ENCODE data around the gene LHX1. TPM values are rescaled to one million over a fixed set of nuclear protein-coding genes. Genes with fewer than 3 reads are reported as not detected.

Gene LHX1
- total and polyA plus RNA-seq, 10 of the 15 experiments (the other 5 are each of a cell fraction or from before 2014, with no cell fraction given) = not detected

- ChIA-PET RAD21 (ENCODE audit: unreplicated experiment) (no interaction called here), CTCF (interaction anchor here (0.7 to 1.5 kb wide), 2 partner anchors 51 to 98 kb away, joined by 3 to 7 read pairs; no protein-coding TSS in a partner anchor), SMC1A (ENCODE audit: uncharacterized antibody, unreplicated experiment) (interaction anchor here (0.6 to 1.4 kb wide), 6 partner anchors 14 to 346 kb away, joined by 3 read pairs; no protein-coding TSS in a partner anchor), POLR2A (interaction anchor here (0.5 to 1.6 kb wide), 5 partner anchors 12 to 424 kb away, joined by 3 to 5 read pairs (median 4); partner anchors contain the start of gene MRM1)
- Histone ChIP-seq H3K79me2 (ENCODE audit: control insufficient read depth, insufficient read depth, low read length) (peaks cover 39% of the 10 kb centered on the region), H3K27me3 (replicated peaks in 1 of 2; ENCODE audit: control insufficient read depth in 2 of 2, insufficient read depth in 2 of 2, low read length in 1 of 2) (peaks cover 8 to 20% of the 10 kb centered on the region in 2 experiments), H3K4me3 (peak within 1 kb of the TSS; percentile 91), H2AFZ (ENCODE audit: control insufficient read depth, low read depth, low read length) (peak within 1 kb of the TSS; percentile 85), H3K9ac (ENCODE audit: control insufficient read depth, insufficient read depth, low read length) (peak within 1 kb of the TSS; percentile 93), H4K20me1 (ENCODE audit: control insufficient read depth, insufficient read depth) (no peaks in the 10 kb centered on the region), H3K9me3 (replicated peaks; ENCODE audit: control insufficient read depth, insufficient read depth, low read length) (no peaks in the 10 kb centered on the region), H3K4me1 (ENCODE audit: control insufficient read depth, insufficient read depth, low read length) (peaks cover 14% of the 10 kb centered on the region), H3K36me3 (ENCODE audit: control insufficient read depth in 2 of 2, insufficient read depth in 2 of 2, low read length in 1 of 2) (peaks cover 2 to 20% of the 10 kb centered on the region in 2 experiments), H3K4me2 (ENCODE audit: control insufficient read depth, insufficient read depth) (peak within 1 kb of the TSS; percentile 98), H3K27ac (ENCODE audit: control insufficient read depth, insufficient read depth) (peak within 1 kb of the TSS; percentile 90)
- in situ Hi-C loops (cut with MboI) = no loop called here
- peak; percentile 96 for ATAC-seq
- under 1% methylated on average over 79 of the region's 90 CpGs for WGBS (ENCODE audit: insufficient coverage, insufficient replicate concordance, low lambda C conversion rate, missing lambda C conversion rate)
- no peak for FAIRE-seq
- BruUV-seq (replicated peaks) = TSS peak; percentile 49
- DNase-seq (ENCODE audit: low read depth, low spot score) = peak; percentile 94
- intact Hi-C loops (cut with micrococcal nuclease; ENCODE audit: unreplicated experiment) = loop anchor here (10.0 kb wide), 1 partner anchor 406 kb away; no protein-coding TSS in a partner anchor
- peak; percentile 79; the same call in 1 of the 2 replicates for TF ChIP-seq POLR2AphosphoS2 (IDR thresholded peaks at IDR 0.05; ENCODE audit: low read depth, low read length)
- TF ChIP-seq ZBTB40 (IDR thresholded peaks at IDR 0.05; ENCODE audit: borderline replicate concordance) = peak; percentile 64
- TF ChIP-seq DPF2 (IDR thresholded peaks at IDR 0.05) = peak; percentile 75; the same call in 1 of the 2 replicates
- no peak for TF ChIP-seq BMI1 (IDR thresholded peaks at IDR 0.05; ENCODE audit: borderline replicate concordance)
- TF ChIP-seq HDGF (IDR thresholded peaks at IDR 0.05) = peak; percentile 75
- 0 out of 2 replicates have a peak, but pooled peaks have one; percentile 8 for TF ChIP-seq TCF12 (IDR thresholded peaks at IDR 0.05; ENCODE audit: low read depth, low read length)
- 0 out of 4 replicates have a peak, but pooled peaks have one; percentile 44 to 66 for TF ChIP-seq SRF (IDR thresholded peaks at IDR 0.05; ENCODE audit: low read depth in 2 of 2, low read length in 2 of 2)
- TF ChIP-seq ASH2L (IDR thresholded peaks at IDR 0.05; ENCODE audit: borderline replicate concordance, low read depth) = peak; percentile 65; the same call in 1 of the 2 replicates
- peak; percentile 81; the same call in 1 of the 2 replicates for TF ChIP-seq PML (IDR thresholded peaks at IDR 0.05; ENCODE audit: low read length)
- TF ChIP-seq USF2 (IDR thresholded peaks at IDR 0.05; ENCODE audit: borderline replicate concordance, low read depth, low read length) = peak; percentile 91
- 0 out of 2 replicates have a peak, but pooled peaks have one; percentile 23 for TF ChIP-seq ZNF207 (IDR thresholded peaks at IDR 0.05; ENCODE audit: borderline replicate concordance)
- no peak for TF ChIP-seq IRF3 (IDR thresholded peaks at IDR 0.05)
- TF ChIP-seq EGR1 (IDR thresholded peaks at IDR 0.05; ENCODE audit: borderline replicate concordance in 1 of 2, low read depth in 2 of 2, low read length in 2 of 2) = peak; percentile 28 to 78
- TF ChIP-seq USF1 (IDR thresholded peaks at IDR 0.05; ENCODE audit: borderline replicate concordance, extremely low read length, insufficient read depth, low read depth, low read length) = peak; percentile 97
- no peak for TF ChIP-seq IKZF2 (IDR thresholded peaks at IDR 0.05)
Measured at GRCh38 chr17:36948717-36949460, 11.6 kb downstream of the LHX1 start, which contains the start of gene AATF. Gene AATF, plus strand, starts transcription at chr17:36948954. Its CDS starts 172 bp downstream, at chr17:36949126.

Data from GM12878 (cell line).